HG03354 (cell line): ENCODE data around the gene TRAPPC14.

Experiments used
- ATAC-seq: cut with Tn5 transposase; IDR thresholded peaks from one replicate; pipeline ENCODE4 v1.9.1; 2021; ENCODE audit warnings: mild to moderate bottlenecking; ENCODE audit not compliant: unreplicated experiment, poor library complexity, severe bottlenecking

TRAPPC14 gene

GRCh38 chr7:100175296-100175935, 16.9 kb upstream of the TRAPPC14 start:
- no peak for ATAC-seq

DNA sequence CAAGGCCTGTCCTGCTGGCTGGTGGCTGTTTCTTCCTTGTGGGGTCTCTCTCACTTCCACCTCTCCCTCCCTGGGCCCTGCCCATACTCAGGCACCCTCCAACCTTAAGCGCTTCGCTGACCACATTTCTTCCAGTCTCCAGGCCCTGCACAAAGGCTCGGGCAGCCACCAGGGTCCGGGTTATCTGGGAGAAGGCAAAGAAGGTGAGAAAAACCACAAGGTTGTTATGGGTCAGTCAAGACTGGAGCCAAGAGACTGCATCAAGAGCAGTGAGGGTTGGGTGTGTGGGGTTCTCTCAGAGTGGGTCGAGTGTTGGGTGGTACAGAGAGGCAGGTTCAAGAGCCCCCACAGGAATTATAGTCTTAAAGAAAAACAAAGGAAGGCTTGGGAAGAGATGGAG, 16.1 kb upstream of the TRAPPC14 start:
- ATAC-seq: no peak

GRCh38 chr7:100173806-100174495, 15.4 kb upstream of the TRAPPC14 start:
- no peak for ATAC-seq

GRCh38 chr7:100171840-100172239, 13.3 kb upstream of the TRAPPC14 start:
- ATAC-seq: no peak

- ATAC-seq: no peak
Measured at GRCh38 chr7:100171087-100171681, 12.7 kb upstream of the TRAPPC14 start.

DNA sequence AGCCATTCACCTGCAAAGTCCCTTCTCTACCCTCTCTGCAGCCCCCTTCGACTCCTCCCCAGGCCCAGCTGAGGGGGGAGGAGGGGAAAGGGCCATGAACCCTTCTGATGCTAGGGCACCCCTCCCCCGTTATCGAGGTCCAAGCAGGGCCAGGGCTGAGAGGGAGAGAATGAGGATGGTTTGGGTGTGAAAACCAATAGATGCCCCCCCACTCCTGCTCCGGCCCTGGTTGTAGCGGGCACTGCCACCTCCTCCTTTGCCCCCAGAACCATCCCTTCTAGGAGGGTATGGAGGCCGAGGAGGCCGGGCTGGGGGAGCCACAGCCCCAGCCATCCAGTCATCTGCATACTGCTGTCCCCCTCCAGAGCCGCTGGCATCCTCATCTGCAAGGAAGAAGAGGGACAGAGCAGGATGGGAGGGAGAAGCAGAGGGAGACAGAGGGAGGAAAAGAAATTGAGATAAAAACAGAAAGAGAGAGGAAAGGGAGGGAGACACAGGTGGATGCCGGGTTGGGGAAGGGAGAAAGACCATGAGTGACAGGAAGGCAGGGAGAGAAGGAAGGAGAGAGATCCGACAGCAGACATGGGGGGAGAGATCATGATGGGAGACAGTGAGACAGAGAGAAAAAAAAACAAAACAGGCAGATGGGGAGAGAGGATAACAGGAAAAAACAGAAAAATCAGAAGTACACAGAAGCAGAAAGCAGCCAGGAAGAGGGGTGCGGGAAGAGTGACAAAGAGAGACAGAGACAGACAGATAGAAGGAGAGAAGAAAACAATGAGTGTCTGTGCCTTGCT, 11.8 kb upstream of the TRAPPC14 start:
- ATAC-seq: no peak

GRCh38 chr7:100169147-100169850, 10.8 kb upstream of the TRAPPC14 start:
- no peak for ATAC-seq

- no peak for ATAC-seq
Measured at GRCh38 chr7:100167912-100168323, 9.4 kb upstream of the TRAPPC14 start.

DNA sequence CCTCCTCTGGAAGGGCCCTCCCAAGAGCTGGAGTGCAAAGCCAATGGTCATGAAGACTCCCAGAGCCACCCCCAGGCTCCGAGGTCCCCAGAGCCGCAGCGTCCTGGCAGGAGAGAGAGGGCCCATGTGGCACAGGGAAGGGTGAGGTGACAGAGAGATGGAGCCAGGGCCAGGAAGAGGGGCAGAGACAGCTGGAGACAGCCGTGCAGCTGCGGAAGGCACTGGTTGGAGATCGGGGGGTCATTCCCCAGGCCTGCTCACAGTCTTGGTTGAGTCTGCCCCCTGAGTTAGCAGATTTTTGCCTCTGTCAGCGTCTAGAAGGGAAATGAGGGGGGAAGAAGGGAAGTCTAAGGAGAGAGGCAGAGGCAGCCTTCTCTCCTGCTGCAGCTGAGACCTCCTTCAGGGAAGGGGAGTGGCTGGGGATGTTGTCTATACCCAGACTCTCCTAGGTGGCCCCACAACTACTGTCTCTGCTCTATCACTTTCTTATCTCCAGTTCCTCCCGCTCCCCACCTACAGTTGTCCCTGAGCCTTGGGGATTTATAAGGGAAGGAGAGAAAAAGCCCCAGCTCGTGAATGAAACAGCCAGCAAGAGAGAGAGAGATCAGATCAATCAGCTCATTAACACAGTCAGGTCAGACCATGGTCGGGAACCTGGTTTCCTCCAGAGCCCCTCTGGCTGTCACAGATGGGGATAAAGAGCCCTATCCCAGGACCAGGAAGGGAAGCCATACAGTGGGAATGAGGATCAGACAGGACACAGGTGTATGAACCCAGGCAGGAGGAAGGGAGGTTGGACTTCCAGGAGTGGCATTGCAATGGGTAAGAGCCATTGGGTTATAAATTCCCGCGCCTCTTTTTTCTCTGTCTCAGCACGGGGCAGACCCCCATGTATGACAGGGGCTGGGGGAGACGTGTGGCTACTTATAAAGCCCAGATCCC, 8.7 kb upstream of the TRAPPC14 start:
- ATAC-seq: no peak

DNA sequence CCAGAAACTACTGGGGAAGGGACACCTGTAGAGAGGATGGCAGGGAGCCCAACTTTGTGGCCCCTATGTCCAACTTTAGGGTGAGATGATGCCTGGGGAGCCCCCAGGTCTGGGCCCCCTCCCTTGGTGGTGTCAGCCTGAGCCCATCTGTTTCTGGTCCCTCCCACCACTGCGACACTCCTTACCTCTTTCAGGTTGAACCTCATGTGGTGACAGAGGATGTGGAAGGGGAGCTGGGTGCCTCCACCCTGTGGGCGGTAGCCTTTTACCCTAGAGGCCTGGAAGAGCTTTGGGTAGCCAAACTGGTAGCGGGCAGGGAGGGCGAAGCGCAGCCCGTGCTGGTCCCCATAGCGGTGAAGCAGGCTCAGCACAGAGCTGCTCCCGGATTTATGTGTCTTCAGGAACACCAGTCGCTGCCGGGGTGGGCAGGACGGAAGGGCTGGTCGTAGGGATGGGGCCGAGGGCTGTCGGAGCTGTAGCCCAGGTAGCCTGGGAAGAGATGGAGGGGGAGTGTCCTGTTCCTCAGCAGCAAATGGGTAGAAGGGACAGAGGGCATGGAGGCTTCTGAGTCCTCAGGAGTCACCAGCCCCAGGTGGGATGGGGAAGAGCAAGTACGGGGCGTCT, 7.9 kb upstream of the TRAPPC14 start:
- ATAC-seq: no peak

GRCh38 chr7:100163871-100164270, 5.3 kb upstream of the TRAPPC14 start:
- ATAC-seq: no peak

DNA sequence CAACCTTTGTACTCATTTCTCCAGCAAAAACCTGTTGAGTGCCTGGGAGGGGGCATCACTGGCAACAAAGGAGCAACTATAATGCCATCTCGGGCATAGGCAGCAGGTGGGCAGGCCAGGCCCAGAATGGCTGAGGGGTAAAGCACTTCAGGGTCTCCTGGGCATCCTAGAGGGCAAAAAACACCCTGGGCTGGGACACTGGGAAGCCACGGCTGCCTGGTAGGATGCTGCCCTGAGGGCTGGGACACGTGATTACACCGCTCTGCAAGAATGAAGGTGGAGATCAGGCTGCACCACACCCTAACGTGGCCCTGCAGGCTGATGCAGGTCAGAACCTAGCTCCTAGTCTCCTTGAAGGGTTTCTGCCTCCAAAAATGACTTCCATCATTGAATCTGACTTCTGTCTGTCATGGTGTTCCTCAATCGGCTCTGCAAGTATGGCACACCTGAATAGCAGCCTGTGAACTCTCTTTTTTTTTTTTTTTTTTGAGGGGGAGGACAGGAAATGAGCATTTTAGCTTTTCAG, 4.5 kb upstream of the TRAPPC14 start:
- ATAC-seq: no peak

DNA sequence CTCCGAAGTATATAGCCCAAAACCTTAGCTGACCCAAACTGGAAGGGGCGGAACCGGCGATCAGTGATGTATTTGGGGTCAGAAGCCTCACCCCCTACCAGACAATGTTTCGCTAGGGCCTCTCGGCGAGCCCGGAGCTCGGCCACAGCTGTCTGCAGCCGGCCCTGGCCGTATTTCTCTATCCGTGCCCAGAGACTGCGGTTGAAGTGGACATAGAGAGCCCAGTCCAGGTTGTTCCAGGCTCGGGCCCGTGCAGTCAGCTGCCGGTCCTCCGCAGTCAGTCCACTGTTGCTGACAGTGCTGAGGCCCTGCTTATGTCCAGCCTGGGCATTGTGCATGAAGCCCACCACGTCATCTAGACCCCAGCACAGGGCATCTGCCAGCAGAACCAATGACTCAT, 1.5 kb upstream of the TRAPPC14 start:
- ATAC-seq: no peak

DNA sequence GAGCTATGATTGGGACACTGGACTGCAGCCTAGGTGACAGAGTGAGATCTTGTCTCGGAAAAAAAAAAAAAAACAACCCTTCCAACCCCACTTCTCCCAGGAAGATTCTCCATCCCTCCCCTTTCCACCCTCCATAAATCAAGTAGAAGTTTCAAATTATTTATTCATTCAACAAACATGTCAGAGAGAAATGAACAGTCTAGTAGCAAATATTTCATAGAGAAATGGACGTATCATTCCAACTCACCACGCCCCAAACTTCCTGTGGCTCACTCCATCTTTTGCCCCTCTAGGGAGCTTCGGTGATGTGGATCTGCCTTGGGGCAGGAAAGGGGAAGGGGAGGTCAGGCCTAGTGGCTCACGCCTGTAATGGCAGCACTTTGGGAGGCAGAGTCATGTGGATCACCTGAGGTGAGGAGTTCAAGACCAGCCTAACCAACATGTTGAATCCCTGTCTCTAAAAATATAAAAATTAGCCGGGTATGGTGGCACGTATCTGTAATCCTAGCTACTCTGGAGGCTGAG, 638 bp upstream of the TRAPPC14 start:
- no peak for ATAC-seq

DNA sequence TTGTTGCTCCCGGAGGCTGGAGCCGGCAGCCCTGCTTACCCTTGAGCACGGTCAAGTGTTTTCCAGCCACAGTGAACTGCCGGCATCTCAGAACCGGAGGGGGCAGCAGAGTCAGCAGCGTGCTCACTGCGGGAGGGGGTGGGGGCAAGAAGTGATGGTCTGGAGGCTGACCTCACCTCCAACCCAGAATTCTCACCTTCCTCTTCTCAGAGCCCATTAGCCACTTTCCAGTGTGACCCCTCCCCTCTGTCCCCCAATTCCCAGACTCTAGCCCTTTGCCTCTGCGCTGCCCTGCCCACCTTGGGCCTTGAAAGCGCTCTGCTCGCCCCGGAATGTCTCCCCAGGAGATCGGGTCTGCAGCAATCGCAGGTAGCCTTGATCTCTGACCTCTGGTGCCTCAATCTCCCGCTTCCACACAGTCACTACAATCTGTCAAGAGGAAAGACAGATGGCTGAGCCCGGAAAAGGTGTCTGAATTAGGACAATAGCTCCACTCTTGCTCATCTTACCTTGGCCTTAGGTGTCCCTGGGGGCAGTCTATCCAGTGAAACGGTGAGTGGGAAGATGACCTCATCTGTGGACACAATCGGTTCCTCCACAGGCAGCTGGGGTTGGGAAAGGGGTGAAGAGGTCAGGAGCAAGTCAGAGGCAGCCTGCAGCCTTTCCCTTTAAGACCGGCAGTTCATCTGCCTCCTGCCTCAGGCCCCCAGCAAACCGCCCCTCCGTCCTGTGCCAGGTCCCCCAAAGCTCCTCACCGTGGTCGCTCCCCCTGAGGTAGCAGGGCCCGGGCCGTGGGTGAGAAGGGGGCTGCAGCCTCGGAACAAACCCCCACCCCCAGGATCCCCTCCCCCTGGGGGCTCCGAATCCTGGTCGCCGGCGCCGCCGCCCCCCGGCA, 942 bp downstream of the TRAPPC14 start:
- ATAC-seq: no peak

DNA sequence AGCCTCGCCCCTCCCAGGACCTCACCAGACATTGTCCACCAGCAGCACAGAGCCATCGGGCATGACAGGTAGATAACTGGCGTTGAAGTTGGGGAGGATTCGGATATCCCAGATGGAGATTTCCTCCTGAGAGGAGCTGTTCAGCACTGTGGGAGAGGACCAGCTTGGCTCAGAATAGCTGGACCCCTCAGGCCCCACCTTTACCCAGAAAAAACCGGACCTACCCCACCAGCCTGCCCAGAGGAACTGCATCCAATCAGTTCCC, 1.5 kb downstream of the TRAPPC14 start:
- ATAC-seq: no peak

- ATAC-seq: no peak
Measured at GRCh38 chr7:100156331-100157068, 2.0 kb downstream of the TRAPPC14 start.
